ENCODE data around the gene RER1. TPM values are rescaled to one million over a fixed set of nuclear protein-coding genes. Genes with fewer than 3 reads are reported as not detected.

RER1 gene
- total RNA-seq, 1 experiment from 2014 or later = 110 TPM

DNA sequence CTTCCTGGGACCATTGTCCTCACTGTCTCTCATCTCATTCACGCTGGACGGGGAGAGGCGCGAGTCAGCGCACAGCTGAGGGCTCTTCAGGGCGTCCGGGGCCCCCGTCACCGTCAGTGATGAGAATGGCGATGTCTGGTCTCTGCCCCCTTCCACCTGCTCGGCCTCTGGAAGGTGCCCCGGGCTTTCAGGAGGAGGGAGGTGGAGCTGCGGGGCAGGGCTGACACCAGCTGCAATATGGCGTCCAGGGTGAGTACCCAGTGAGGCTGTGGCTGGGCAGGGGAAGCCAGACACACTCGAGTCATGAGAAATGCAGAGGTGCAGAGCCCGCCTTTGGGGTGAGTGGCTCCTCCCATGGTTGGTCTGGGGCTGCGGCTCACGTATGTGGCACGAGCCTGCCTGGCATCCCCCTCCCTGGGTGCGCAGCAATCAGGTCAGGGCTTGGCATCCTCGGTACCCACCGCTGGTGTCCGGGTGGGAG, 15.3 kb upstream of the RER1 start:
- Histone ChIP-seq H2BK20ac (ENCODE audit: low read depth, low read length, poor library complexity, severe bottlenecking) (no peak overlapping the region), H3K27ac (ENCODE audit: insufficient read length, low read depth, low read length) (no peak overlapping the region), H2BK5ac (ENCODE audit: insufficient read length, low read length) (no peak overlapping the region), H3K4me2 (ENCODE audit: insufficient read depth, insufficient read length, low read length) (no peak overlapping the region), H4K91ac (ENCODE audit: insufficient read length, low read depth, low read length) (no peak overlapping the region), H4K20me1 (ENCODE audit: control insufficient read depth, insufficient read depth, insufficient read length) (no peaks in the 10 kb centered on the region), H3K79me1 (ENCODE audit: insufficient read depth, low read depth, low read length, poor library complexity, severe bottlenecking) (no peaks in the 10 kb centered on the region), H3T11ph (ENCODE audit: low read length) (no peak overlapping the region), H3K18ac (ENCODE audit: insufficient read length, low read depth, low read length) (no peak overlapping the region), H3K23ac (ENCODE audit: insufficient read length, low read depth, low read length) (no peak overlapping the region), H3K9ac (ENCODE audit: extremely low read depth, insufficient read length, low read length) (no peak overlapping the region), H3K56ac (ENCODE audit: insufficient read length, low read depth, low read length) (no peak overlapping the region), H2AFZ (ENCODE audit: low read length) (no peak overlapping the region), H2BK15ac (ENCODE audit: low read depth, low read length) (no peak overlapping the region), H3K4me1 (ENCODE audit: insufficient read depth, low read length) (no peaks in the 10 kb centered on the region), H3K79me2 (ENCODE audit: insufficient read depth, low read length) (no peaks in the 10 kb centered on the region), H3K27me3 (ENCODE audit: insufficient read depth, low read length) (no peaks in the 10 kb centered on the region), H3K9me3 (ENCODE audit: control insufficient read depth, low read depth, low read length) (no peaks in the 10 kb centered on the region), H4K8ac (replicated peaks; ENCODE audit: insufficient read length, low read depth, low read length) (no peak overlapping the region), H3K23me2 (ENCODE audit: insufficient read length, low read depth, low read length, poor library complexity, severe bottlenecking) (no peaks in the 10 kb centered on the region), H2BK12ac (ENCODE audit: insufficient read length, low read depth, low read length) (no peak overlapping the region), H2BK120ac (ENCODE audit: low read depth, low read length, poor library complexity, severe bottlenecking) (no peak overlapping the region), H2AK5ac (ENCODE audit: insufficient read length, low read length) (no peak overlapping the region), H3K4ac (ENCODE audit: low read depth, low read length) (no peak overlapping the region), H3K14ac (ENCODE audit: insufficient read depth, low read length) (no peak overlapping the region; the same call in 1 of the 2 replicates), H4K5ac (ENCODE audit: insufficient read length, low read depth, low read length) (no peak overlapping the region)
- Mint-ChIP-seq H3K27me3 (ENCODE audit: low read depth) (no peaks in the 10 kb centered on the region; the same call in none of the 2 replicates), H3K36me3 (ENCODE audit: insufficient read depth in 1 of 3, low read depth in 3 of 3) (peaks cover 0 to 1% (median 0%) of the 10 kb centered on the region in 3 experiments; a peak in 3 of 7 replicates), H3K4me1 (no peaks in the 10 kb centered on the region), H3K4me3 (no peak overlapping the region), H3K9me3 (no peaks in the 10 kb centered on the region), H3K27ac (no peak overlapping the region)
- no peak for DNase-seq
- TF ChIP-seq, protein P1, sequence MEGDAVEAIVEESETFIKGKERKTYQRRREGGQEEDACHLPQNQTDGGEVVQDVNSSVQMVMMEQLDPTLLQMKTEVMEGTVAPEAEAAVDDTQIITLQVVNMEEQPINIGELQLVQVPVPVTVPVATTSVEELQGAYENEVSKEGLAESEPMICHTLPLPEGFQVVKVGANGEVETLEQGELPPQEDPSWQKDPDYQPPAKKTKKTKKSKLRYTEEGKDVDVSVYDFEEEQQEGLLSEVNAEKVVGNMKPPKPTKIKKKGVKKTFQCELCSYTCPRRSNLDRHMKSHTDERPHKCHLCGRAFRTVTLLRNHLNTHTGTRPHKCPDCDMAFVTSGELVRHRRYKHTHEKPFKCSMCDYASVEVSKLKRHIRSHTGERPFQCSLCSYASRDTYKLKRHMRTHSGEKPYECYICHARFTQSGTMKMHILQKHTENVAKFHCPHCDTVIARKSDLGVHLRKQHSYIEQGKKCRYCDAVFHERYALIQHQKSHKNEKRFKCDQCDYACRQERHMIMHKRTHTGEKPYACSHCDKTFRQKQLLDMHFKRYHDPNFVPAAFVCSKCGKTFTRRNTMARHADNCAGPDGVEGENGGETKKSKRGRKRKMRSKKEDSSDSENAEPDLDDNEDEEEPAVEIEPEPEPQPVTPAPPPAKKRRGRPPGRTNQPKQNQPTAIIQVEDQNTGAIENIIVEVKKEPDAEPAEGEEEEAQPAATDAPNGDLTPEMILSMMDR (conservative IDR thresholded peaks at IDR 0.05) = no peak
- WGBS (ENCODE audit: extremely low coverage, insufficient read length, low lambda C conversion rate) = no CpG with 5 or more reads among the region's 23 CpGs
